ENCODE data around the gene PRKCH. TPM values are rescaled to one million over a fixed set of nuclear protein-coding genes. Genes with fewer than 3 reads are reported as not detected.

PRKCH gene
- total RNA-seq, 2 donors from 2014 or later, result 7.2 to 8.6 TPM

DNA sequence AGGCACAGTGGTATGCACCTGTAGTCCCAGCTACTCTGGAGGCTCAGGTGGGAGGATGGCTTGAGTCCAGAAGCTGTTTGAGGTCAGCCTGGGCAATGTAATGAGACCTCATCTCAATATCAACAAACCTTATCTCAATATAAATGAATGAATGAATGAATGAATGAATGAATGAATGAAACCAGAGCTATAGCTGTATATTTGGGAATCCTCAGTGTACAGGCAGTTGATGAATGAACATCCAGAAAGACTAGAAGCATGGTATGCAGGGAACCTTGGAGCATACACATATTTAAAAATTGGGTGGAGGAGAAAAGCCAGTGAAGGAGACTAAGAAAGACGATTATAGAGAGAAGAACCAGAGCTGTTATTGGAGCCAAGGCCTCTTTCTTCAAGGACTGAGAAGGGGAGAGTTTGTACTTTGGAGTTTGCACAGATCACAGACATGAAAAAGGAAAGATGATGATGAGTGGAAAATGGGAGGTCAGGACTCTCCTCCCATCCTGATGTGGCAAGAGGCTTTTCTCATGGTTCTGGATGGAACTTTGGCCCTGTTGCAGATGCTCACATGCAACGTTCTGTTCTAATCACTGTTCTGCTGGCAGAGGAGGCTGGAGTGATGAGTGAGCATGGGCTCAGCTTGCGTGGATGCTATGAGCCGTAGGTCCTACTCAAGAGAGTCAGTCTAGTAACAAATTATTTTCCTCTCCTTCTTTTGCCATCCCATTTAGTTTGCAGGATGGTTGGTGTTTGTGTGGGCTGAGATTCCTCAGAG lies 114.4 kb downstream of the PRKCH start:
- Histone ChIP-seq H3K9me3 (ENCODE audit: control insufficient read depth, low read length) (peaks cover 9% of the 10 kb centered on the region), H3K4me3 (ENCODE audit: low read length) (no peak overlapping the region), H3K36me3 (ENCODE audit: control insufficient read depth, insufficient read depth, low read length) (no peaks in the 10 kb centered on the region), H3K9ac (ENCODE audit: extremely low read depth, low read length, poor library complexity, severe bottlenecking) (no peak overlapping the region), H3K27me3 (ENCODE audit: control insufficient read depth, insufficient read depth, low read length, poor library complexity, severe bottlenecking) (no peaks in the 10 kb centered on the region), H3K4me1 (ENCODE audit: control insufficient read depth, insufficient read depth, low read length) (peaks cover 12% of the 10 kb centered on the region), H3K27ac (ENCODE audit: low read depth, low read length) (no peak overlapping the region)
- H3K36me3 Mint-ChIP-seq (ENCODE audit: low read depth), result peaks cover 2% of the 10 kb centered on the region
- no peak overlapping the region for H3K4me3 Mint-ChIP-seq
- TF ChIP-seq, protein P1, sequence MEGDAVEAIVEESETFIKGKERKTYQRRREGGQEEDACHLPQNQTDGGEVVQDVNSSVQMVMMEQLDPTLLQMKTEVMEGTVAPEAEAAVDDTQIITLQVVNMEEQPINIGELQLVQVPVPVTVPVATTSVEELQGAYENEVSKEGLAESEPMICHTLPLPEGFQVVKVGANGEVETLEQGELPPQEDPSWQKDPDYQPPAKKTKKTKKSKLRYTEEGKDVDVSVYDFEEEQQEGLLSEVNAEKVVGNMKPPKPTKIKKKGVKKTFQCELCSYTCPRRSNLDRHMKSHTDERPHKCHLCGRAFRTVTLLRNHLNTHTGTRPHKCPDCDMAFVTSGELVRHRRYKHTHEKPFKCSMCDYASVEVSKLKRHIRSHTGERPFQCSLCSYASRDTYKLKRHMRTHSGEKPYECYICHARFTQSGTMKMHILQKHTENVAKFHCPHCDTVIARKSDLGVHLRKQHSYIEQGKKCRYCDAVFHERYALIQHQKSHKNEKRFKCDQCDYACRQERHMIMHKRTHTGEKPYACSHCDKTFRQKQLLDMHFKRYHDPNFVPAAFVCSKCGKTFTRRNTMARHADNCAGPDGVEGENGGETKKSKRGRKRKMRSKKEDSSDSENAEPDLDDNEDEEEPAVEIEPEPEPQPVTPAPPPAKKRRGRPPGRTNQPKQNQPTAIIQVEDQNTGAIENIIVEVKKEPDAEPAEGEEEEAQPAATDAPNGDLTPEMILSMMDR (conservative IDR thresholded peaks at IDR 0.05), result no peak
- WGBS, 2 experiments (ENCODE audit: insufficient coverage in 1 of 2, insufficient read length in 1 of 2), result 88 to 89% methylated on average over 4 of the region's 4 CpGs
- peaks cover 7% of the 10 kb centered on the region for H3K9me3 Mint-ChIP-seq
- no peaks in the 10 kb centered on the region for H3K27me3 Mint-ChIP-seq (ENCODE audit: insufficient read depth)
- DNase-seq, result no peak
- peaks cover 25% of the 10 kb centered on the region for H3K4me1 Mint-ChIP-seq
- no peak overlapping the region for H3K27ac Mint-ChIP-seq

GRCh38 chr14:61437381-61437780 lies 116.0 kb downstream of the PRKCH start:
- WGBS, 2 experiments (ENCODE audit: insufficient coverage in 1 of 2, insufficient read length in 1 of 2), result 94 to 100% methylated on average over 2 of the region's 3 CpGs
- TF ChIP-seq, protein P1 (conservative IDR thresholded peaks at IDR 0.05), result no peak

DNA sequence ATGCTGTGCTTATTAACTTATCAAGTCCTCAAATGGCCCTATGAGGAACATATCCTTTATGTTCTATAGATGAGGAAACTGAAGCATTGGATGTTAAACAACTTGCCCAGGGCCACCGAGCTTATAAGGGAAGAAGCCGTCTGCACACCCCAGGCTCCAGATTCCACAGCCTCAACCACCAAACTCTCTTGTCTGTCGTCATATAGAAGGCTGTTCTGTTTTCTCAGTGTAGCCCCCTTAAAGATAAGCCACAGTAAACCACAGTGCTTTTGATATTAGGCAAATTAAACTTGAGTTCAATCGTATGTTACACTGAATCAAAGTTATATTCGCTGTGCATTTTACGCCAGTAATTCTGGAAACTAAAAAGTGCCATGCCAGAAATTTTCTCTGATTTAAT lies 116.7 kb downstream of the PRKCH start:
- Mint-ChIP-seq H3K27me3 (ENCODE audit: insufficient read depth) (no peaks in the 10 kb centered on the region), H3K9me3 (no peaks in the 10 kb centered on the region), H3K27ac (no peak overlapping the region), H3K36me3 (ENCODE audit: low read depth) (no peaks in the 10 kb centered on the region), H3K4me1 (peaks cover 25% of the 10 kb centered on the region), H3K4me3 (no peak overlapping the region)
- no peaks in the 10 kb centered on the region for H3K27me3 ChIP-seq (ENCODE audit: control insufficient read depth, insufficient read depth, low read length, poor library complexity, severe bottlenecking)
- H3K4me3 ChIP-seq (ENCODE audit: low read length), result no peak overlapping the region
- DNase-seq, result no peak
- peaks cover 12% of the 10 kb centered on the region for H3K4me1 ChIP-seq (ENCODE audit: control insufficient read depth, insufficient read depth, low read length)
- TF ChIP-seq, protein P1 (conservative IDR thresholded peaks at IDR 0.05), result no peak
- H3K9me3 ChIP-seq (ENCODE audit: control insufficient read depth, low read length), result no peaks in the 10 kb centered on the region
- WGBS, 2 experiments (ENCODE audit: insufficient coverage in 1 of 2, insufficient read length in 1 of 2), result 80 to 92% methylated on average over 6 of the region's 6 CpGs
- no peak overlapping the region for H3K27ac ChIP-seq (ENCODE audit: low read depth, low read length)
- H3K36me3 ChIP-seq (ENCODE audit: control insufficient read depth, insufficient read depth, low read length), result no peaks in the 10 kb centered on the region
- no peak overlapping the region for H3K9ac ChIP-seq (ENCODE audit: extremely low read depth, low read length, poor library complexity, severe bottlenecking)

More at GRCh38 chr14:61437381-61437780, 116.0 kb downstream of the PRKCH start:
- Histone ChIP-seq H3K9ac (ENCODE audit: extremely low read depth, low read length, poor library complexity, severe bottlenecking) (no peak overlapping the region), H3K36me3 (ENCODE audit: control insufficient read depth, insufficient read depth, low read length) (no peaks in the 10 kb centered on the region), H3K4me3 (ENCODE audit: low read length) (no peak overlapping the region), H3K4me1 (ENCODE audit: control insufficient read depth, insufficient read depth, low read length) (peaks cover 12% of the 10 kb centered on the region), H3K27me3 (ENCODE audit: control insufficient read depth, insufficient read depth, low read length, poor library complexity, severe bottlenecking) (no peaks in the 10 kb centered on the region), H3K27ac (ENCODE audit: low read depth, low read length) (no peak overlapping the region), H3K9me3 (ENCODE audit: control insufficient read depth, low read length) (no peaks in the 10 kb centered on the region)
- H3K27ac Mint-ChIP-seq, result no peak overlapping the region
- H3K36me3 Mint-ChIP-seq (ENCODE audit: low read depth), result no peaks in the 10 kb centered on the region
- DNase-seq, result no peak
- H3K9me3 Mint-ChIP-seq, result no peaks in the 10 kb centered on the region
- no peak overlapping the region for H3K4me3 Mint-ChIP-seq
- no peaks in the 10 kb centered on the region for H3K27me3 Mint-ChIP-seq (ENCODE audit: insufficient read depth)
- peaks cover 25% of the 10 kb centered on the region for H3K4me1 Mint-ChIP-seq

Data from endodermal cell (in vitro differentiated cells).